Measurements from ENCODE around the gene EEF1G.
"Not testable (repeated sequence)": the region's sequence is repeated elsewhere in the genome, so short reads cannot be mapped to it uniquely, and the experiment has no call there.

EEF1G gene

GRCh38 chr11:62573592-62574362 is at the start of gene EEF1G:
Gene EEF1G, minus strand, starts transcription at chr11:62573891. Its CDS starts 49 bp downstream, at chr11:62573842.
- peak; percentile 100 for DNase-seq

- no peak for DNase-seq
Measured at GRCh38 chr11:62622476-62623089, 48.9 kb upstream of the EEF1G start.

GRCh38 chr11:62621567-62622470 is 48.1 kb upstream of the EEF1G start, which contains the start of gene B3GAT3:
Gene B3GAT3, minus strand, starts transcription at chr11:62621986. Its CDS starts 39 bp downstream, at chr11:62621947.
- peak; percentile 87 to 89 for DNase-seq

GRCh38 chr11:62621027-62621566 is 47.4 kb upstream of the EEF1G start:
- no peak for DNase-seq

GRCh38 chr11:62616957-62617356 is 43.3 kb upstream of the EEF1G start:
- not testable (repeated sequence) for DNase-seq

GRCh38 chr11:62615521-62615920 is 41.8 kb upstream of the EEF1G start:
- DNase-seq, result no peak

GRCh38 chr11:62614275-62614674 is 40.6 kb upstream of the EEF1G start:
- DNase-seq, result no peak

- no peak for DNase-seq
Measured at GRCh38 chr11:62613291-62613778, 39.6 kb upstream of the EEF1G start.

GRCh38 chr11:62612366-62613290 is 38.9 kb upstream of the EEF1G start, which contains the start of the genes EML3 and ROM1:
Gene EML3, minus strand, starts transcription at chr11:62612775. Its CDS starts 318 bp downstream, at chr11:62612457.
Gene ROM1, plus strand, starts transcription at chr11:62613257. Its CDS starts 25 bp downstream, at chr11:62613282.
- peak; percentile 71 to 76 for DNase-seq

- DNase-seq, result peak; percentile 62 to 66
Measured at GRCh38 chr11:62611705-62612365, 38.1 kb upstream of the EEF1G start.

GRCh38 chr11:62610814-62611704 is 37.4 kb upstream of the EEF1G start:
- no peak for DNase-seq

- no peak for DNase-seq
Measured at GRCh38 chr11:62610403-62610802, 36.7 kb upstream of the EEF1G start.

- DNase-seq, result no peak
Measured at GRCh38 chr11:62608776-62609175, 35.1 kb upstream of the EEF1G start.

- DNase-seq, result no peak
Measured at GRCh38 chr11:62607714-62608113, 34.0 kb upstream of the EEF1G start.

- no peak for DNase-seq
Measured at GRCh38 chr11:62605902-62606301, 32.2 kb upstream of the EEF1G start.

- no peak for DNase-seq
Measured at GRCh38 chr11:62605467-62605866, 31.8 kb upstream of the EEF1G start.

- no peak for DNase-seq
Measured at GRCh38 chr11:62604460-62605120, 30.9 kb upstream of the EEF1G start.

- DNase-seq, result no peak
Measured at GRCh38 chr11:62603776-62604299, 30.1 kb upstream of the EEF1G start.

GRCh38 chr11:62603072-62603408 is 29.3 kb upstream of the EEF1G start:
- DNase-seq, result no peak

Measured in Kasumi-1 (cell line).